Osteoblast (primary cell): ENCODE measurements around the gene FAM83G. TPM values are rescaled to one million over a fixed set of nuclear protein-coding genes. Genes with fewer than 3 reads are reported as not detected.

Experiments used
- DNase-seq: peaks from one replicate; pipeline ENCODE4 v3.0.0; 2011; ENCODE audit warnings: low spot score, mixed read lengths; ENCODE audit not compliant: insufficient read length; ENCODE audit errors: missing footprints
- H2AFZ ChIP-seq: 2 replicates; pipeline ENCODE4 v1.6.0; 2011; ENCODE audit warnings: mild to moderate bottlenecking, low read length
- H3K27ac ChIP-seq: 2 replicates; pipeline ENCODE4 v1.5.1; 2011; ENCODE audit warnings: mild to moderate bottlenecking, low read depth, low read length, moderate library complexity
- H3K27me3 ChIP-seq: 2 replicates; pipeline ENCODE4 v1.6.0; 2012; ENCODE audit warnings: mild to moderate bottlenecking, control low read depth, inconsistent platforms, low read length, moderate library complexity; ENCODE audit not compliant: insufficient read depth
- H3K36me3 ChIP-seq: 2 replicates; pipeline ENCODE4 v1.5.1; 2011; ENCODE audit warnings: mild to moderate bottlenecking, low read length, control low read depth, moderate library complexity; ENCODE audit not compliant: insufficient read depth
- H3K4me1 ChIP-seq: 2 replicates; pipeline ENCODE4 v1.5.1; 2011; ENCODE audit warnings: mild to moderate bottlenecking, low read length, control low read depth, moderate library complexity; ENCODE audit not compliant: insufficient read depth
- H3K4me2 ChIP-seq: 2 replicates; pipeline ENCODE4 v1.6.0; 2011; ENCODE audit warnings: mild to moderate bottlenecking, low read length; ENCODE audit not compliant: insufficient read depth
- H3K4me3 ChIP-seq: fragments of 200-600 bp; sonication (generic); 3 replicates; pipeline ENCODE4 v1.5.1; 2012; ENCODE audit warnings: mild to moderate bottlenecking, low read length, inconsistent platforms; ENCODE audit not compliant: insufficient read depth
- H3K79me2 ChIP-seq: 2 replicates; pipeline ENCODE4 v1.6.0; 2012; ENCODE audit warnings: mild to moderate bottlenecking, low read length, control low read depth, inconsistent platforms; ENCODE audit not compliant: insufficient read depth
- H3K9me3 ChIP-seq: 2 replicates; pipeline ENCODE4 v1.5.1; 2011; ENCODE audit warnings: low read depth, low read length, control low read depth
- H4K20me1 ChIP-seq: 2 replicates; pipeline ENCODE4 v1.6.0; 2012; ENCODE audit warnings: mild to moderate bottlenecking, low read length, control low read depth; ENCODE audit not compliant: insufficient read depth
- CTCF ChIP-seq: IDR thresholded peaks from 2 replicates; pipeline ENCODE4 v1.5.1; 2011; ENCODE audit warnings: mild to moderate bottlenecking, low read depth, low read length, moderate library complexity; ENCODE audit errors: extremely low read depth
- total RNA-seq: library from RNA; depleted of rRNA; stranded (reverse); fragments of >200 nt; gene quantifications from 2 replicates; pipeline ENCODE4 v1.2.3, GENCODE V29; 2012

FAM83G gene
- total RNA-seq, 1 donor: 11.6 TPM

GRCh38 chr17:18968345-18968744 lies 36.2 kb downstream of the FAM83G start:
- H3K4me3 ChIP-seq: no peak overlapping the region
- DNase-seq: peak; percentile 58
- peaks cover 9% of the 10 kb centered on the region for H3K4me1 ChIP-seq
- H3K9me3 ChIP-seq: no peaks in the 10 kb centered on the region
- no peaks in the 10 kb centered on the region for H3K27me3 ChIP-seq
- H3K4me2 ChIP-seq: no peak overlapping the region
- H3K79me2 ChIP-seq: no peaks in the 10 kb centered on the region
- H3K36me3 ChIP-seq: peaks cover 17% of the 10 kb centered on the region
- no peak overlapping the region for H2AFZ ChIP-seq
- H3K27ac ChIP-seq: no peak overlapping the region
- peaks cover 3% of the 10 kb centered on the region for H4K20me1 ChIP-seq
- TF ChIP-seq CTCF: no peak

- TF ChIP-seq CTCF: no peak
- no peaks in the 10 kb centered on the region for H3K27me3 ChIP-seq
- peak; percentile 65 for DNase-seq
- H3K4me2 ChIP-seq: no peak overlapping the region
- no peaks in the 10 kb centered on the region for H3K9me3 ChIP-seq
- H2AFZ ChIP-seq: no peak overlapping the region
- H3K4me3 ChIP-seq: no peak overlapping the region
- H3K36me3 ChIP-seq: peaks cover 13% of the 10 kb centered on the region
- peaks cover 13% of the 10 kb centered on the region for H3K4me1 ChIP-seq
- no peaks in the 10 kb centered on the region for H3K79me2 ChIP-seq
- peaks cover 3% of the 10 kb centered on the region for H4K20me1 ChIP-seq
- H3K27ac ChIP-seq: no peak overlapping the region
Measured at GRCh38 chr17:18967916-18968315, 36.6 kb downstream of the FAM83G start.

- Histone ChIP-seq H3K9me3 (no peaks in the 10 kb centered on the region), H3K27me3 (no peaks in the 10 kb centered on the region), H4K20me1 (peaks cover 3% of the 10 kb centered on the region), H3K27ac (no peak overlapping the region), H2AFZ (no peak overlapping the region), H3K36me3 (peaks cover 11% of the 10 kb centered on the region), H3K4me3 (no peak overlapping the region), H3K4me2 (no peak overlapping the region), H3K79me2 (no peaks in the 10 kb centered on the region), H3K4me1 (peaks cover 22% of the 10 kb centered on the region)
- DNase-seq: peak; percentile 76
- TF ChIP-seq CTCF: no peak
Measured at GRCh38 chr17:18966831-18967624, 37.5 kb downstream of the FAM83G start.

GRCh38 chr17:18965530-18966236 lies 38.9 kb downstream of the FAM83G start:
- H3K4me2 ChIP-seq: no peak overlapping the region
- no peak overlapping the region for H3K4me3 ChIP-seq
- H3K36me3 ChIP-seq: no peaks in the 10 kb centered on the region
- TF ChIP-seq CTCF: no peak
- peaks cover 33% of the 10 kb centered on the region for H3K4me1 ChIP-seq
- H2AFZ ChIP-seq: no peak overlapping the region
- no peak overlapping the region for H3K27ac ChIP-seq
- peak; percentile 82 for DNase-seq
- H4K20me1 ChIP-seq: no peaks in the 10 kb centered on the region
- H3K9me3 ChIP-seq: no peaks in the 10 kb centered on the region
- no peaks in the 10 kb centered on the region for H3K27me3 ChIP-seq
- no peaks in the 10 kb centered on the region for H3K79me2 ChIP-seq
